Kidney tubule cell (primary cell): ENCODE data around the gene NR2F6.

Experiments
- DNase-seq: peaks from one replicate; pipeline ENCODE4 v3.0.0-alpha.2; 2018; ENCODE audit warnings: low spot score

The NR2F6 gene

DNA sequence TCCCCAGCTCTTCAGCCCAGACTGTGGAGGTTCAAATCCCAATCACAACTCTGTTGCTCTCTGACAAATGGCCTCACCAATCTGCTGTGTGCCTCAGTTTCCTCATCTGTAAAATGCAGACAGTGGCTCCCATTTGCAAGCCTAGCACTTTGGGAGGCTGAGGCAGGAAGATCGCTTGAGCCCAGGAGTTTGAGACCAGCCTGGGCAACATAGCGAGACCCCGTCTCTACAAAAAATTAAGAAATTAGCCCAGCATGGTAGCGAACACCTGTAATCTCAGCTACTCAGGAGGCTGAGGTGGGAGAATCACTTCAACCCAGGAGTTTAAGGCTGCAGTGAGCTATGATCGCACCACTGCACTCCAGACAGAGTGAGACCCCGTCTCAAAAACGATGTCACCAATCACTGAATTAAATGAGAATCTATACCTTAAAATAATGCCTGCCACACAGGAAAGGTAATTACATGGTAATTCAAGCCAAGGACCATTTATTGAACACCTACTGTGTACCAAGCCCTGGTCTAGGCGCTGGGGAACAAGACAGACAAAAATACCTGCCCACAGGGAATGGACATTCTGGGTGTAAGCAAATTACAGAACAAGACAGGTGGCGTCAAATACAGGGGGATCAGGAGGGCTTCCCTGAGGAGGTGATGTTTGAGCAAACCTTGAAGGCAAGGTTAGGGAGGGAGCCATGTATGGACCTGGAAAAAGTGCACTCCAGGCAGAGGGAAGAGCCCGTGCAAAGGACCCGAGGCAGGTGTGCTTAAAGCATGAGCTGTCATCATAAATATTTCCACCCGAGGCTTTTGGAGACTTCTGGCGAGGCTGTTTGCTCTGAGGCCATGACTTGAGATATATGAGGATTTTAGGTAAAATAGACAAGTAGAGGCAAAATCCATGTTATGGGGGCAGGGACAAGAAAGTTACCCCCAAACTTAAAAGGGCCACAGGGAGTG, 7.7 kb downstream of the NR2F6 start:
- no peak for DNase-seq

DNA sequence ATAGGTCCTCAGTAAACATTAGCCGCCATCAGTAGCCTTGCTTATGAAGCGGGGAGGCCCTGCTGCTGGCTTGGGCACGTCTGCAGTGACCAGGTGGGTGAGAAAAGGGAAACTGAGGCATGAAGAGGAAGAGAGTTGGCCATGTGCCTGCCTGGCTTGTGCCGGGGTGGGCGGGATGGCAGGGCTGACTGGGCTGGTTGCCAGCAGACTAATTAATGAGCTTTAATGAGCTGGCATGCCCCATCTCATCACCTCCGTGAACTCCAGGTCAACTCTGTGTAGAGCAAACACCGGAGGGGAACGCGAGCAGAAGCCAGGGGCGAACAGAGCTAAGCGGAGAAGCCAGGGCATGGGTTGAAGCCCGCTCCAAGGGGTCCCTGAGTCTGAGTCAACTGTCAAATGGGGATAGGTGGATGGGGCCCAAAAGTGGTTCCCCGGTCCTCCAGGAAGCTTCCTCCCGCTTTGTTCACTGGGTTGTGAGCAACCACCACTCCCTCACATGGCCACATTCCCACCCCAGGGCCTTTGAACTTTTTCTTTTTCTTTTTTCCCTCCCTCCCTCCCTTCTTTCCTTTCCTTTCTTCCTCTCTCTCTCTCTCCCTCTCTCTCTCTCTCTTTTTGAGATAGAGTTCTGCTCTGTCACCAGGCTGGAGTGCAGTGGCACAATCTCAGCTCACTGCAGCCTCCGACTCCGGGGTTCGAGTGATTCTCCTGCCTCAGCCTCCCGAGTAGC, 8.7 kb downstream of the NR2F6 start:
- no peak for DNase-seq

DNA sequence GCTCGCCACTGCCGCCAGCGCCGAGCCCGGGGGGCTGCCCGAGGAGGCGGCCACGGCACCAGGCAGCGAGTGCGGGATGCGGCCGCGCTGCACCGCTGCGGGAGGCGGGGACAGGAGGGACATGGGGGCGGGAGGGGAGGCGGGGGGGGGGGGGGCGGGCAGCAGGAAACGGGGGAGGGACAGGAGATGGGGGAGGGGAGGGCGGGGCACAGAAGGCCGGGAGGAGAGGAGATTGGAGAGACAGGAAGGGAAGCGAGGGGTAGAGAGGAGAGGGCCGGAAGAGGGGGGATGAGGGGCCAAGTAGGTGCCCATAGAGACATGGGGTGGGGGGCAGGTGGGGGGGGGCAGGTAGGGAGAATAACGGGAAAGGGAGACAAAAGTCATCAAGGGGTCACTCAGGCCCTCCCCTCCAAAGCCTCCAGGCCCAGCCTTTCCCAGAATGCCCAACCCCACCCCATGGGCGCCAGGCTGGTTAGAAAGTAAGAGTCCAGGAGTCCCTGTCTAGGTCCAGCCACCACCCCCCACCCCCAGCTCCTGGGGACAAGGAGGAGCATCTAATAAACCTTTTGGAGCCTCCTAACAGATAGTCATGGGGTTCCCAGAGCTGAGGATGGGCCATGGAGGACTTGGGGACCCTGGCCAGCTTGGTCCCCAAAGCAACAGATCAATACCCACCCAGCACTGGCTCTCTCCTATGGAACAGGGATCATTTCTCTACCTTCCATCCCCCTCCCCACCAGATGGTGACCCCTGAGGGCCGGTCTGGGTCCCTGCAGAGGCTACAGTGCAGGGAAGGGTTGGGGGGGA, 9.5 kb downstream of the NR2F6 start:
- DNase-seq, result peak; percentile 40

DNA sequence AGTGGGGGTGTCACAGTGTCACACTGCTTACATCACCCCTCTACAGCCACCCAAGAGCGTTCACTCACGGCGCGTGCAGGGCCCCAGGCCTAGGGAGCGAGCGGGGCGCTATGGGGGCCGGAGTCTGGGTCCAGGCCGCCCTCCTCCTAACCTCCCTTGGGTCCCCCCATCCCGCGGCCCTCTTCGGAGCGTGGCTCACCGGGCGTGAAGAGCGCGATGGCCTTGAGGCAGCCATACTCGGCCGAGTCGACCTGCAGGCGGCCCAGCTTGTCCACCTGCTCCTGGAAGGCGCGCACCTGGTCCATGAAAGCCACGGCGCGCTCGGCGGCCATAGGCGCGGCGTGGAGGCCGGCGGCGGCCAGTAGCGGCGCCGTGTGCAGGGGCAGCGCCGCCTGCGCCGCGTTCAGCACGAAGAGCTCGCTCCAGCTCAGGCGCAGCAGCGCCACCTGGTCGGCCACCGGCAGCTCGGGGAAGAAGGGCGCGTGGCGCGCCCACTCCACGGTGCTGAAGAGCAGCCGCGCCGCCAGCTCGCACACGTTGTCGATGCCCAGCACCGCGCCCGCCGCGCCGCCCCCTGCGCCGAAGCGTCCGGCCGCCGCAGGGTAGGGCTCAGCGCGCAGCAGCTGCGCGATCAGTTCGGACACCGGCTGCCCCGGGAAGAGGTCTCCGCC, 10.3 kb downstream of the NR2F6 start:
- DNase-seq, result peak; percentile 66

DNA sequence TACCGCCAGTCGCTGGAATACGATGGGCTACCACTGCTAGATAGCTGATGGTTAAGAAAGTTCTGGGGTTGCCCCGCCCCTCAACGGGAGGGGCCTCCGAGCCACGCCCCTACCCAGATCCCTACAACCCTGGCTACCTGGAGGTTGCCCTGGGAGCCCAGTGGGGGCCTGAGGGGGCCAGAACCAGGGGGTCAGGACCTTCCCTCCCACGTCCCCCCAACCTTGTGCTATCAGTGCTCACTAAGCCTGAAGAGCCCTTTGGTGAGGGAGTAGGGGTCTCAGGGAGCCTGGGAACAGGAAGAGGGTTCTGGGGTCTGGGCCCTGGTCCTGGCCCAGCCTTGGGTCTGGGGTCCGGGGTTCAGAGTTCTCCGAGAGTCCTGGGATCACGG, 10.8 kb downstream of the NR2F6 start:
- peak; percentile 41 for DNase-seq

DNA sequence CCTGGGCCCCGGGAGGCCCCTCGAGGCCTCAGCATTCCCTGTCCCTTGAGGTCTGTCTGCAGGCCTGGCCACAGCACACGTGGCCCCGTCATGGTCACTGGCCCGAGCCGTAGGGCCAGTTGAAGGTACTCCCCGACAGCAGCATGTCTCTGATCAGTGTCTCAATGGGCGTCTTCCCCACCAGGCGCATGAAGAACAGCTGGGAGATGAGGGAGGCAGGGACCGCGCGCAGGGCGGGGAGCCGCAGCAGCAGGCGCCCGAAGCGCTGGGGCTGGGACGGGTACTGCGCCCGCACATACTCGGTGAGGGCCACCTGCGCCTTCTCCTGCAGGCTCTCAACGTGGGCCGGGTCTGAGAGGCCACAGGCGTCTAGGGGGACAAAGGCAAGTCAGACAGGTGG, 13.5 kb downstream of the NR2F6 start:
- no peak for DNase-seq

DNA sequence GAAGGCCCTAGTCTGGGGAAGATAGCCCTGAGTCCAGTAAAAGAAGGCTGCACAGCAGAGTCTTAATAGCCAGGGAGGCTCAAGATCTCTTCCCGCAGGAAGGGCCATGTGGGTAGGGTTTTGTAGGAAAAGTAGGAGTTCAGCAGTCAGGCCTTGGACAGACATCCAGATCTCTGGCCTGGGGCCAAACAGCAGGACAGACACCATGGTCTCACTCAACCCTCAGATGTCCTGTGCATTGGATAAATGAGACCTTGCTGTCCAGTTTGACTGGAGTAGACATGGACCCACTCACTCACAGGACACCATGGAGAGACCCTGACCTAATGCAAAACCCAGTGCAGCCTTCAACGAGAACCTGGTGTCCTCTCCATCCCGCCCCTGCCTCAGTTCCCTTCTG, 15.8 kb downstream of the NR2F6 start:
- no peak for DNase-seq

DNA sequence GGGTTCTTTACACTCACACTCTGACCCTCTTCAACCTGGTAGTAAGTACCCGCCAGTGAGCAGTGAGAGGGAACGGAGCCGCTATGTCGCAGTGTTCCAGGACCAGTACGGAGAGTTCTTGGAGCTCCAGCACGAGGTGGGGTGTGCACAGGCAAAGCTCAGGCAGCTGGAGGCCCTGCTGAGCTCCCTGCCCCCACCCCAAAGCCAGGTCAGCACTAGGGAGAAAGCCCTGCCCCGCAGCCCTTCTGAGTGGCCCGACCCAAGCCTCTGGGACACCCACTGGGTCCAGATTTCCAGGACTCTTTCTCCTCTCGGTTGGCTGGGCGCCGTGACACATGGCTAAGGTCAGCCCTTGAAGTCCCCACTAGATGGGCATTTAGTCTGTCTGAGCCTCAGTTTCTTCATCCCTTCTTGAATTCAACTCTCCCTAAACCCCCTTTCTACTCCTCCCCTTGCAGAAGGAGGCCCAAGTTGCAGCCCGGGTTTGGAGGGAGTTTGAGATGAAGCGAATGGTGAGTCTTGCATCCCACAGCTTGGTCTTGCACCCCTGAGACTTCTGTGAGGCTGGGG, 17.8 kb downstream of the NR2F6 start:
- no peak for DNase-seq

DNA sequence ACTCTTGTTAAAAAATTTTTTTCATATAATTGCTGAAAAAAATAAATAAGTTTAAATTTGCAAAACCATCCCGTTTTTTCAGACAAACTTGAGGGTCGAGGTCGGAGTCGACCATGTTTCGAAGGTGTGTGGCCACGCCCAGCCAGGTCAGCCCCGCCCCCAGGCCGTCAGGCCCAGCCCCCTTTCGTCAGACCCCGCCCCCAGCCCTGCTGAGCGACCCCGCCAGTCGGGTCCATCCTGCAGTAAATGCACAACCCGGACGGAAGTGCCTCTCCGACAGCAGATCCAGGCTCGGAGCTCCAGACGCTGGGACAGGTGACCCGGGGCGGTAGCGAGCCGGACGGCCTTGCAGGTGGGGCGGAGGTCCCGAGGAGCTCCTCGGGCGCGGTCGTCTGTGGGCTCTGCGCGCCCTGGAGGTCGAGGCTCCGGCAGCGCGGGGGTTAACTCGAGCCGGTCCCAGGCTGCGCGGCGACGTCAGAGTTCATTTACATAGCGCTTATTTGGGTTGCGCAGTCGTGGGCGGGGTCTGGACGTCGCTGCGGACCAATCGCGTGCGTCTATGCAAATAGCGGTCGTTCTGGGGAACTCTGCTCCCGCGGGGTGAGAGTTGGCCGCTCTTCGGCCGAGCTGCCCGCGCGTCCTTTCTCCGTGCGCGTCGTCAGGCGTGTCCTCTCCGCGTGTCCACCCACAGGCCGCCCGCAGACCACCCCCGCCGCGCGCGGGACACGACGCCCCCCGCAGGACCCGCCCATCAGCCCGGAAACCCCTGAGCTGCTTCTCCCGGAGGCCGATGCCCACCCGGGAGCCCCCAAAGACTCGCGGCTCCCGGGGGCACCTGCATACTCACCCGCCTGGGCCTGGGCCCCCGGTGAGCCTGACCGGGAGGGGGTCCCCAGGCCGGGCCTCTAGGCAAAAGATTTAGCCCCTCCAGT, 19.5 kb downstream of the NR2F6 start, which contains the start of gene OCEL1:
Gene OCEL1, plus strand, starts transcription at position 225 of the 932 bp plus-strand sequence. Its CDS starts 22 bp downstream, at position 247.
- DNase-seq, result peak; percentile 98

DNA sequence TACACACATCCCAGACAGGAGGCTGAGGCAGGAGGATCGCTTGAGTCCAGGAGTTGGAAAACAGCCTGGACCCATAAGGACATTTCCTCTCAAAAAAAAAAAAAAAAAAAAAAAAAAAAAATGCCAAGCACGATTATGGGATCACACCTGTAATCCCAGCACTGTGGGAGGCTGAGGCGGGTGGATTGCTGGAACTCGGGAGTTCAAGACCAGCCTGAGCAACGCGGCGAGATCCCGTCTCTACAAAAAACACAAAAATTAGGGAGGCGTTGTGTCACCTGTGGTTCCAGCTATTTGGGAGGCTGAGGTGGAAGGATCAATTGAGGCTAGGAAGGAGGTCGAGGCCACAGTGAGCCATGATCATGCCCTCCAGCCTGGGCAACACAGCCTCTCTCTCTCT, 20.7 kb downstream of the NR2F6 start:
- DNase-seq, result no peak

DNA sequence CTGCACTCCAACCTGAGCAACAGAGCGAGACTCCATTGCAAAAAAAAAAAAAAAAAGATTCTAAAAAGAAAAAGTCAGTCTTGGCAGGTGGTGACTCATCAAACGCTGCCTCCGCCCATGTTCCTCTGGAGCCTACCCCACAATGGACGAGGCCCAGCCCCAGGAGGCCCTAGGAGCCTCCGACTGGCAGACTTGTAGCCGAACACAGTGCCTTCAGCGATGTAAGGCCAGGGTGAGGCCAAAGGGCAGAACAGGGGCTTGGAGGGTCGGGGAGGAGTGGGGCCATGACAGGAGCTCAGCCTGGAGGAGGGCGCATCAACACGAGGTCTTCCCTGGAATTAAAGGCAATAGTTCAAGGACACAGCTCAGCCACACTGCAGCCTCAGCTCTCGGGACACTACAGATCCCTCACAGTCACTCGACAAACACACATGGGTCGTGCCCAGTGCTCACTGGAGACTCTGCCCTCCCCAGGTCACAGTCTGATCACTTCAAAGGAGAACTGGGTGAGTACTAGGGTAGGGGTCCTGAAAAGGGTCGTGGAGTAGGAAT, 25.4 kb downstream of the NR2F6 start:
- peak; percentile 46 for DNase-seq

DNA sequence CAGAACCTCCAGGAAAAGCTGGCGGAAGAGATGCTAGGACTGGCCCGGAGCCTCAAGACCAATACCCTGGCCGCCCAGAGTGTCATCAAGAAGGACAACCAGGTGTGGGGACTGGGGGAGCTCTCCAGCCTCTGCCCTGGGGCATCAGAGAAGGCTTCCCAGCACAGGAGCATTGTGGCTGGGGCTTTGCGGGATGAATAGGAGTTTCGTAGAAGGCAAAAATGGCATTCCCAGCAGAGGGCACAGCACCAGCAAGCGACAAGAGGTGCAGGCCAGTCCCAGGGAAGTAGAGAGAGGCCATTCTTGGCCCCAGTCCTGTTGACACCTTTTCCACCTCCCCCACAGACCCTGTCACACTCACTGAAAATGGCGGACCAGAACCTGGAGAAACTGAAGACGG, 26.4 kb downstream of the NR2F6 start:
- no peak for DNase-seq

DNA sequence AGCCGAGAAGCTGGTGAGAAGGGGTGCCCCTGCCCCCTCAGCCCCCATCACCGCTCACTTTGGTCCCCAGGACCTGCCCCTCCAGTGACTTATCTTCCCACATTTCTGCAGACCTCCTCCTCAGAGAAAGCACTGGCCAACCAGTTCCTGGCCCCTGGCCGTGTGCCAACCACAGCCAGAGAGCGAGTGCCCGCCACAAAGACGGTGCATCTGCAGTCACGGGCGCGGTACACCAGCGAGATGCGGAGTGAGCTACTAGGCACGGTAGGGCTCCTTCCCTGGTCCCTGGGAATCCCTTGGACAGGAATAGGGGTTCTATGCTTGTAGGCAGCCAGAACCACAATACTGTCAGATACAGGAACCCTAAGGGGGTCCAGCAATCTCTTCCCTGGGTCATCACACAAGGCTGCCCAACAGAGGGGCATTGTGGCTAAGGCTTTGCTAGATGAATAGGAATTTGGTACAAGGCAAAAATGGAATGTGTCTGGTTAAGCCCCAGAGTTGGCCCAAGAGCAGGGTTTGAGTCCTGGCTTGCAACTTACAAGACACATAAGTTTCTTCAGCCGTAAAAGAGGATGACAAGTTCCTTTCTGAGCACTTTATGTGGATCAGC, 29.6 kb downstream of the NR2F6 start:
- no peak for DNase-seq

DNA sequence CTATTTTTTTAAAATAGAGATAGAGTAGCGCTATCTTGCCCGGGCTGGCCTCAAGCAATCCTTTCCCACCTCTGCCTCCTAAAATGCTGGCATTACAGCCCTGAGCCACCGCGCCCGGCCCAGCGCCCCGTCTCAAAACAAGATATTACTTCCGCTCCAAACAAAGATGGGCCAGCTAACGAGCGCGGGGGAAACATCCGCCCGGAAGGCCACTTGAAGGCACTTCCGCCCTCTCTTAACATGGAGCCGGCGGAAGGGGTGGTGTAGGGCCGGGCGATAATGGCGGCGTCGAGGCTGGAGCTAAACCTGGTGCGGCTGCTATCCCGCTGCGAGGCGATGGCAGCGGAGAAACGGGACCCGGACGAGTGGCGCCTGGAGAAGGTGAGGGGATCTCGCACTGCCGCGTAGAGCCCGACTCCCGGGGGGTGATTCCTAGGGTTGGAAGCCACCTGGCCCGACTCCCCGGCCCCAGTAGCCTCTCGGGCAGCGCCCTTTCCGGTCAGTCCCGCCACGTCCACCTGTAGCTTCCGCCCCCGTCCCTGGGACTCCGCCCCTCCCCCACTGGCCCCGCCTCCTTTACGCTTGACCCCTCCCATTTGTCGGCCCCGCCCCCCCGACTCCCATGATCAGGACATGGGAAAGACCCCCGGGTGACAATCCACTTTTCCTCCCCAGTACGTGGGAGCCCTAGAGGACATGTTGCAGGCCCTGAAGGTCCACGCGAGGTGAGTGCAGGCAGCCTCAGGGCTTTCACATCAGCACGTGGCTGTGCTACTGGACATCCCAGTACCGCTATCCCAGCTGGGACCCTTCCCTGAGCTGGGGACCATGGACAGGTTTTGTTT, 30.4 kb downstream of the NR2F6 start, which contains the start of gene USE1:
Gene USE1, plus strand, starts transcription at position 231 of the 845 bp plus-strand sequence. Its CDS starts 49 bp downstream, at position 280.
- DNase-seq, result peak; percentile 94

DNA sequence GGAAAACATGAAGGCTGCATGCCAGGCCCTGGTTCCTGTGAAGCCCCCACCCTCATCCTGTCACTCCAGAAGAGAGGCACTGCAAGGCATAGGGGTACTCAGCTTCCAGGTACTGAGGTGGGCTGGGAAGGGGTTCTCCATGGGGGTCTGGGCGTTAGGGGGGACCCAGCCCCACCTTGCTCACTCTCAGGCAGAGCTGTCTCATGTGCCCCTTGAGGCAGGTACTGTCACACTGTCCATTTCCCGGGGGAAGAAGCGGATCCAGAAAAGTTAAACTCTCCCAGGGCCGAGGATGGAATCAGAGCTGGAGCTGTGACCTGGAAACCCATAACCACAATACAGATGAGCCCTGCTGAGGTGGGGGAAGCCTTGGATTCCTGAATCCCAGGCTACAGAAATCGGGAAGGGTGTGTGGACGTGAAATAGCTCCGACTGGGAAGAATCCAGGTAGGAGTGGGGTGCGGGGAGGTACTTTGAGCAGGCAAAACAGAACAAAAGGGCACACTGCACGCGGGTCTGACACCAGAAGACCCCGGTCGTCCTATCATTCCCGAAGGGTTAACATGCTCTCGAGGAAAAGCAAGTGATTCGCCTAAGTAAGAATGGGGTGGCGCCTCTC, 31.1 kb downstream of the NR2F6 start:
- DNase-seq, result peak; percentile 22

DNA sequence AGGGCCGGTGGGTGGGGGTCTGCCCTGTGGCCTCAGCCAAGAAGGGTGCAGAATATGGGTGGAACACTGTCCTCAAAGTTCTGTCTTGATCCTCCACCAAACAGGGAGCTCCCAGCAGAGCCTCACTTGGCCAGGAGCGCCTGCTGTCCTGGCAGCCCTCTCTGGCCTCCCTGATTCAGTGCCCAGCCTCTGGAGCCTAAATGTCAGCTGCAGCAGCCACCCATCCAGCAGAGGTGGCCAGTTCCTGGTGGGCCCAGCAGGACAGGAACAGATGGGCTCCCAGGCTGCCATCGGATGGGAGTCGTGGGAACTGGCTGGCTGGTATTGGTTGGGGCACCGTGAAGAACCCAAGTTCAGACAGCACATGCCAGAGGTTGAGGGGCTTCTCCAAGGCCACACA, 32.4 kb downstream of the NR2F6 start:
- no peak for DNase-seq

DNA sequence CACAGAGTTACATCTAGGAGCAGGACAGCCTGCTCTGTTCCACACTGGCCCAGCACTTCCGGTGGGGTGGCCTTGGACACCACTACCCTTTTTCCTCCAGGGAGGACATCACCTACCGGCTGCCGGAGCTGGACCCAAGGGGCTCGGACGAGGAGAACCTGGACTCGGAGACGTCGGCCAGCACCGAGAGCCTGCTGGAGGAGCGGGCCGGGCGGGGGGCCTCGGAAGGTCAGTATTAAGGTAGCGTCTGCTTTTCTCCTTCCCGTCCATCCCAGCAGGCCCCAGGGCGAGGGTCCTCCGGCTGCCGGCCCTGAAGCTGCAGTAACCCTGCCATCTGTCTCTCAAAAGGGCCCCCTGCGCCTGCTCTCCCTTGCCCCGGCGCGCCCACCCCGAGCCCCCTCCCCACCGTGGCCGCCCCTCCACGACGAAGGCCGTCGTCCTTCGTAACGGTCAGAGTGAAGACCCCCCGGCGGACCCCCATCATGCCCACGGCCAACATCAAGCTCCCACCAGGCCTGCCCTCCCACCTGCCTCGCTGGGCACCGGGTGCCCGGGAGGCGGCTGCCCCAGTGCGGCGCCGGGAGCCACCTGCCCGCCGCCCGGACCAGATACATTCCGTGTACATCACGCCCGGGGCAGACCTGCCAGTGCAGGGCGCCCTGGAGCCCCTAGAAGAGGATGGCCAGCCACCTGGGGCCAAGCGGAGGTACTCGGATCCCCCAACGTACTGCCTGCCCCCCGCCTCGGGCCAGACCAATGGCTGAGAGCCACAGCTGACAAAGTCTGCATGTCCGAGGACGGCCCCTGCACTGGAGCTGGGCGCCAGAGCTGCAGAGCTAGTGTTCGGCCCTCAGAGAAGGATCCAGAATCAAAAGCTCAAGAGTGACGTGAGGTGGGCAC, 33.9 kb downstream of the NR2F6 start:
- DNase-seq, result no peak
